ENCODE results near the gene DENND10.

GRCh38 chr10:119079599-119080520, 24.1 kb upstream of the DENND10 start:
- TF ChIP-seq CTCF (conservative IDR thresholded peaks at IDR 0.05 in 1 of 2, IDR thresholded peaks at IDR 0.05 in 1 of 2; ENCODE audit: low read depth in 1 of 2, low read length in 2 of 2) (no peak), EZH2 (IDR thresholded peaks at IDR 0.05; ENCODE audit: low read length, missing control alignments) (no peak)

Measured in fibroblast of lung (primary cell).